Posterior vena cava (tissue), 2 donors: Measurements from ENCODE around the gene HOATZ. TPM values are rescaled to one million over a fixed set of nuclear protein-coding genes. Genes with fewer than 3 reads are reported as not detected.
A peak's percentile ranks its signal among the peaks of the same experiment; 100 is the strongest.

Source experiments
- DNase-seq: peaks from one replicate; pipeline ENCODE4 v3.0.0-alpha.2; 2020; ENCODE audit warnings: low spot score
- intact Hi-C, 2 donors: fragments of 100-400 bp; cut with DNase I; formaldehyde crosslinking; loops; one replicate each; pipeline versions ENCODE4 v1.14.1 to v1.14.2; 2022 to 2023
- total RNA-seq, 2 donors: library from RNA; stranded (reverse); fragmentation: NEBNext Ultra II Directional; extraction: Animal tissue kit (Norgen Biotek cat#: 25700); gene quantifications; one replicate each; pipeline ENCODE4 v1.2.1, GENCODE V29; 2021
- donor health status: DM: yes; HTN: yes; CAD: no.
- donor health status: DM: yes; HTN: yes; CAD: no.

The HOATZ gene
- total RNA-seq, 2 donors from 2014 or later = not detected

DNA sequence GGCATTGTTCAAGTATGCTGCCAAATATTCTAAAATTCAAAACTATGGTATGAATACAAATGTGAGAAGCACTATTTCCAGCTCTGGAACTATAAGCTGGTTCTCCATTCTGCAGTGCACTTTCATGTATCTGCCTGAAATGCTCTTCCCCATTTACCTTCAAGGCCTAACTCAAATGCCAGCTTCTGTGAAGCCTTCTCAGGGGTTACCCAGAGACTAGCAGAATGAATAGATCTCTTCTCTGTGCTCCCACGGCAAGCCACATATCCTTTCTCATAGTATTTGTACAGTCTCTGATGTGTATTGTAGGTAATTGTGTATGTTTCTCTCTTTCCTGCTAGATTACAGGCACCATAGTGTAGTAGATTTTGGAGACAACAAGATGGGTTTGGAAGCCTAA is 4.1 kb downstream of the HOATZ start:
- intact Hi-C loops = no loop called here
- DNase-seq = no peak

DNA sequence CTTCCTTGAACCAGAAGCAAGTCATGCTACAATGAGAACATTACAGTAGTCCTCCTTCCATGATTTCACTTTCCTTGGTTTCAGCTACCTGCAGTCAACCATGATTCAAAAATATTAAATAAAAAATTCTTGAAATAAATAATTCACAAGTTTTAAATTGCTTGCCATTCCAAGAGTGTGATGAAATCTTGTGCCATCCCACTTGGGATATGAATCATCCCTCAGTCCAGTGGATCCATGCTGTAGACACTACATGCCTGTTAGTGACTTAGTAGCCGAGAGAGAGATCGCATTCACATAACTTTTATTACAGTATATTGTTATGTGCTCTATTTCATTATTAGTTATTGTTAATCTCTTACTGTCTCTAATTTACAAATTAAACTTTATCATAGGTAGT is 6.0 kb downstream of the HOATZ start:
- no peak for DNase-seq

DNA sequence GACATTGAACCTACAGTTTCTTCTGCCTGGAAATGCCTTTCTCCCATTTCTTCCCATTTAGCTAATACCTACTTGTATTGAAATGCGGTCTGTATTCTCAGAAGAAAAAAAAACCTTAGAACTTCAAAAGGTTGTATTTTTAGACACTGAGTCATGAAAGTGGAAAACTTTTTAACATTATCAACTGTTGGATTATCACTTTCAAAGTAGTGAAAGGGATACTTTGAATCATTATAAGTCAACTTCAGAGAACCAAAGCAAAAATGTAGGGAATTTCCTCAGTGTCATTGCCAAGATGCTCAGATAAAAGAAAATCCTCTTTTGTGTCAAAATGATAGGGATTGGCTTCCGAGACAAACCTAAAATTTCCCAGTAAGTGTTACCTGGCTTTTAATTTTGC is 6.6 kb downstream of the HOATZ start:
- no peak for DNase-seq
- intact Hi-C loops = no loop called here

More for the DNA sequence above, 6.0 kb downstream of the HOATZ start:
- intact Hi-C loops = no loop called here

DNA sequence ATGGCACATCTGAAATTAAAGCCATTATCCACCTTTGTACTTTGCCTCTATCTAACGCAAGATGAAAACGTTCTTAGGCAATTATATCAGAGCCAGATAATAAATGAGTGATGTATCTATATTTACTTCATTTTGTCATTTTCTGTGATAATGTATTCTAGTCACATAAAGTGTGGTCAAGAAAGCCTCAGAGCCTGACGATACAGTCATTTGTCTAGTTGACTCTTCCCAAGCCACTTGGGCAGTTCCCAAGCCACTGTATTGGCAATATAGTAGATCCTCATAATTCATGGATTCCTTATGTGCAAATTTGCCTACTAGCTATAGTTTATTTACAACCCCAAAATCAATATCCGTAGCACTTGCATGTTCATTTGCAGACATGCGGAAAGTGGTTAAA is 7.8 kb downstream of the HOATZ start:
- DNase-seq = no peak
- intact Hi-C loops = no loop called here

DNA sequence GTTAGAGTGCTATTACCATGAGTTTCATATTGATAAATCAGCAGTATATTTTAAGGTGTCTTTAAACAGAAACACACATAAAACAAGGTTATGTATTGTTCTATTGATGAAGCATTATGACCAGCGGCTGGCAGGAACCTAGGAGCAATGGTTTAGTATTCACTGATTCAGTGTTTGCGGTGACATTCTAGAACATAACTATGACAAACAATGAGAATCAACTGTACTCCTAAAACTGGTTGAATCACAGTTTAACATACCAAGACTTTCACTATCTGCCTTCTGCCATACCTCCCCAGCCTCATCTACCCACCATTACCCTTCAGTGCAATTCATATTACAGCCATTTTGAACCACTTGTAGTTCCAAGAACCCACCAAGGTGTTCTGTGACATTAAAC is 8.8 kb downstream of the HOATZ start:
- no peak for DNase-seq
- intact Hi-C loops = no loop called here

DNA sequence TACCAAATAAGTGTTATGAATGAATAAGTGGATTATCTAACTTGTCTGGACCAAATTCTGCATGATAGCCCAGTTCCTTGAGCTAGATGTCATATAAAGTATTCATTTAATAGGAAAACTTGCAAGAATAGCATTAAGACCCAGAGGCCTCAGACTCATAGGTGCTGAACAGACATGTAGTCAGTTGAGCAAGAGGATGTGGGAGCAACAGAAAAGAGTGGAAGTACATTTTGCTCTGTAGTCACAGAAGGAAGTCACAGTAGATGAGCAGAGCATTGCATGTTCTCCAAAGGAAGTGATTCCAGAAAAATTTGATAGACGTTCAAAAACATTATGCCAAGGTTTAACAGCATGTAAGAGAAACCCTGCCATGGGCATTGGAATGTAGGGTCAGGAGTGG is 9.5 kb downstream of the HOATZ start:
- no peak for DNase-seq
- intact Hi-C loops = no loop called here

DNA sequence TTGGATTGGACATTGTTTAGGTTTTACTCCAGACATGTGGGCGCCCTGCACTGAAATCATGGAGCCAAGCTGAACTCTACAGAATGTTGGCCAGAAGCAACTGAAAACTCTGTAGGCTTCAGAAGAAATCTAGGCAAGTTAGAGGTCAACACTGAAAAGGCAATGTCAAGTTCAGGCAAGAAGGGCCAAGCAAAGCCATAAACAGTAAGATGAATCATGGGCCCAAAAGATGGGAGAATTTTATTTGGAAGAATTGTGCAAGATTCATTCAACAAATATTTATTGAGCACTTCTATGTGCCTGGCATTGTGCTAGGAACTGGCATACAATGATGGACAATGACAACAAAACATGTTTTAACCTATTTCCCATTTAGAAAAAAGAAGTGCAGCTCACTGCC is 10.9 kb downstream of the HOATZ start:
- DNase-seq = no peak
- intact Hi-C loops = no loop called here

DNA sequence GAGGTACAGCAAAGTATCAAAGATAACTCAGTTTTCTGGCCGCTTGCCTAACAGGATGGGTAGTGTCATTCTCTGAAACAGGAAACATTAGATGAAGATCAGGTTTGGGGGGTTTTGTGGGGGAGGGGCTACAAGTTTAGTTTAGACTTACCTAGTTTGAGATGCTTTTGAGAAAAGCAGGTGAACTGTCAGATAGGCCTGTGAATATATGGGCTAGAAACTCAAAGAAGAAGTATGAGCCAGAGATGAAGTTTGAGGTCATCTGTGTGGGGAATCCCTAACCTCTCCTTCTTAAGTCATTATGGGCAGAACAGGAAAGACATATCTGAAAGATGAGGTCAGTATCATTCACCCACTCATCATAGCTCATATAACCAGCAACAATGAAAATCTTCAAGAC is 11.9 kb downstream of the HOATZ start:
- no peak for DNase-seq

DNA sequence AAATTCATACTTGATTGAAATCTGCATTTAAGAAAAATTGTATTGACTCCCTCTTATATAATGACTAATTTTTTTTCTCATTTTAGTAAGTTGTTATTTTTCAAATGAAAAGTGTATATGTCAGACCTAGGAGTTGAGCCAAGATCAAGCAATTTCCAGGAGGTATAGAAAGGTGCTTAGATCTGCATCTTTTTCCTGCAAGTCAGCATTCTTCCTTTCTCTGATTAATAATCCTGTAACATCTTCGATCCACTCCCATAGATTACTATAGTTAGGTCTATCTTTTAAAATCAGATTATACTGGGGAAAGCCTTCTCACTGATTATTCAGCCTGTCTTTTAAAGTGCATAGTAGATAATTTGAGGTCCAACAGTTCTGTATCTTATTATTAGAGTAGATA is 12.7 kb downstream of the HOATZ start:
- intact Hi-C loops = no loop called here
- no peak for DNase-seq

More for the DNA sequence above, 11.9 kb downstream of the HOATZ start:
- intact Hi-C loops = no loop called here

DNA sequence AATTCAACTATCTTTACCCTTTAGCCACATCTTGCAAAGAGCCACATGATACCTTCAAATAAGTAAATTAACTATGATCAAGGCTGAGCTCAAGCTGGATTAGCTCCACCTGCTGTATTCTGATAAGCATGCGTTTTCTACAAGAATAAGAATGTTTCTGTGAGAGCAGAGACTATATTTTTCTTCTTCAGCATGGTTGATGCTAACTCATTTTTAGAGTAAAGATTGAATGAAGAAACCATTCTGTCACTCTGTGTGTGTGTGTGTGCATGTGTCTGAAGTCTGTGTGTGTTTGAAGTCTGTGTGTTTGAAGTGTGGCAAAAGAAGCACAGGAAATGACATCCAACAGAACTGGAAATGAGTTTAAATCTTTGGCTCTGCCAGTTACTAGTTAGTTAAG is 14.0 kb downstream of the HOATZ start:
- no peak for DNase-seq
- intact Hi-C loops = no loop called here

DNA sequence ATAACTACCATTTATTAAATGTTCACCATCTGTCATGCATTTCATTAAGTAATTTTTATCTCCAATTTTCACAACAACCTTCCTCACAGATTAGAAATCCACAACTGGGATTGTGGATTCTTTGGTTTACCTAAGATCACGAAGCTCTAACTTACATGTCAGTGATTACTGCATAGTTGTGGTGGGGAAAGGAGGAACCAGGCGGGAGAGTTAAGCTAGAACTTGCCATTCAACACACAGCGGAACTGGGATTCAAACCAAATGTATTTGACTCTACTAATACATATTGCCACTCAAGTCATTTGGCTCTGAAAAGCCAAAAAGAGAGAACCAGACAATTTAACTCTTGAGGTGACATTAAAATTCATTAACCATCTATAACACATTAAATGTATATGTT is 15.5 kb downstream of the HOATZ start:
- intact Hi-C loops = no loop called here
- no peak for DNase-seq

DNA sequence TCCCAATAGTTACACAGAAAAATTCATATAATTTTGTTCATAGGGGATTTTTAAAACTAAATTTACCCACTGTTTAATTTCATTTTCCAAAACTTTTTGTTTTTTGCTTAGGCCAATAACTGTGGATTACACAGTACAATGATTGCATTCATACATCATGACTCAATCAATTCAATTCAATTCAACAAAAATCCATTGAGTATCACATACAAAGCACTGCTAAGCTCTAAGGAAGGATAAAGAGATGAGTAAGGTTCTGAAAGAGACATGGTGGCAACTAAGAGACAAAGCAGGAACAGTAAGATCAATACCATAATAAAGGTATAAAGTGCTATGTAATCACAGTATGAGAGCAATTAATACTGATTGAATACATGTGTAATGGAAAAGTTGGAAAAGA is 16.6 kb downstream of the HOATZ start:
- intact Hi-C loops = no loop called here

DNA sequence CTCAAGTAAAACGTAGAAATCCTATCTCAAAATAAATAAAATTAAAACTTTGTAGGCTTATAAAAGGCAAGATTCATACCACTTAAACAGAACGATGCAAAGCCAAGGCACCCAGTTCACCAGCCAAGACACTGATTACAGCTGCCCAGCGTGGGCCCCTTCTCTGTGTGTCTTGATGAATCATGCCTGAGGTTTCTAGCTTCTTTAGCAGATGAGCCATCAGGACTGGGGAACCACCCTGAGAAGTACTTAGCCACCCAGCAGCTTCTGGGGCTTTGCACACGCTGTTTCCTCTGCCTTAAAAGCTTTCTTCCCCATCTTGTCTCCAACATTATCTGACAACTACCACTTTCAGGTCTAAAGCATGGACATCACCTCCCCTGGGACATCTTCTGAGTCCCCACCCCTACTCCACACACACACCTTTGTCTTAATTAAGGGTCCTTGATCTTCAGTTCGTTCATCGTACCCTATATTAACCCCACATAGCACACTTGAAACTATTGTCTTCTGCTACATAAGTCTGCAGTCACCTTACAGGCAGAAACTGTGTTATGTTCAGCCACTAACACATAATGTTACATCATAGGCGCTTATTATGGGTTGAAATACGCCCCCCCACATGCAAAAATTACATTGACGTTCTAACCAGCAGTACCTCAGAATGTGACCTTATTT is 17.2 kb downstream of the HOATZ start:
- DNase-seq = no peak
- intact Hi-C loops = no loop called here

More for the DNA sequence above, 16.6 kb downstream of the HOATZ start:
- DNase-seq = no peak

DNA sequence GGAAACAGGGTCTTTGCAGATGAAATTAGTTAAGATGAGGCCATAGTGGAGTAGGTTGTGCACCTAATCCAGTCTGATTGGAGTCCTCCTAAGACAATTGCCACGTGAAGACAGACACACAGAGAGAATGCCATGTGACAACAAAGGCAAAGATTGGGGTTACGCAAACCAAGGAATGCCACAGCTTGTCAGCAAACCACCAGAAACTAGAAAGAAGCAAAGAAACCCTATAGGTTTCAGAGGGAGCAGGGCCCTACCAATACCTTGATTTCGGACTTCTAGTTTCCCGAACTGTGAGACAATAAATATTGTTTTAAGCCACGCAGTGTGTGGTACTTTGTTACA is 17.8 kb downstream of the HOATZ start:
- DNase-seq = no peak
- intact Hi-C loops = no loop called here

DNA sequence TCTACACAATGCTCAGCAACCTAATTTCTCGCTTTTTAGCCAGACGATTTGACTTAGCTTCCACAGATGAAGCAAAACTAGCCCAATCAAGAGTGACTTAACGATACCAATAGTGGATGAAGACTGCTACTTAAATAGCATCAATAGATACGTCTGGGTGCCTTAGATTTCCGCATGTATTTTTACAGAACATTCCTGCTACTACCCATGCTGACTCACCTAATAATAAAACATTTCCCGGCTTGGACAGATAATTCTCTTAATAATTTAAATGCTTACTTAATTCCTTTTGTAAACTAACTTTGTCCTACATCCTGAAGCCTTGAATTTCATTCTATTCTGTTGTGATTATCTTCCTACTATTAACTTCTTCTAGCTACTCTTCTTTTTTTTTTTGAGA is 20.7 kb downstream of the HOATZ start:
- DNase-seq = no peak
- intact Hi-C loops = no loop called here

DNA sequence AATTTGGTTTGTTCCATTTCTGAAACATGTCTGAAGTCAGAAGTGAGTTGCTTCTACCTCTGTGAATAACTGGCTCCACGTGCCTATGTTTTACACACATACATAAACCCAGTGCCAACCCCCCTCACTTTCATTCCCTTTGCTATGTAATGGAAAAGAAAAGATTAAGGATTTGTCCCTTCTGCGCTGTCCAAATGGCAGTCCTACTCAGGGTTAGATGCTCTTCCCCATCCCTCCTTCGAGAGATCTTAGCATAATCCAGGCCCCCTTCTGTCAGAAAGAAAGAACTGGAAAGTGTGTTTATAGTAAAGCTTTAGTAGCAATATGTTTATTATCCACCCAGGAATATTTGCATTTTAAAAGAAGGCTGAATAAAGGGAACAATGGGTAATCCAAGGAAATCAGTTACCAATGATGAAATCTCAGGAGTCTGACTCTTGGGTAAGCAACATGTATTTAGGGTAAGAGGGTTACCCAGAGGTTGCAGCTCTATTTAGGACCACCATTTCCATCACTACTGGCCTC is 22.8 kb downstream of the HOATZ start:
- intact Hi-C loops = no loop called here
- no peak for DNase-seq

DNA sequence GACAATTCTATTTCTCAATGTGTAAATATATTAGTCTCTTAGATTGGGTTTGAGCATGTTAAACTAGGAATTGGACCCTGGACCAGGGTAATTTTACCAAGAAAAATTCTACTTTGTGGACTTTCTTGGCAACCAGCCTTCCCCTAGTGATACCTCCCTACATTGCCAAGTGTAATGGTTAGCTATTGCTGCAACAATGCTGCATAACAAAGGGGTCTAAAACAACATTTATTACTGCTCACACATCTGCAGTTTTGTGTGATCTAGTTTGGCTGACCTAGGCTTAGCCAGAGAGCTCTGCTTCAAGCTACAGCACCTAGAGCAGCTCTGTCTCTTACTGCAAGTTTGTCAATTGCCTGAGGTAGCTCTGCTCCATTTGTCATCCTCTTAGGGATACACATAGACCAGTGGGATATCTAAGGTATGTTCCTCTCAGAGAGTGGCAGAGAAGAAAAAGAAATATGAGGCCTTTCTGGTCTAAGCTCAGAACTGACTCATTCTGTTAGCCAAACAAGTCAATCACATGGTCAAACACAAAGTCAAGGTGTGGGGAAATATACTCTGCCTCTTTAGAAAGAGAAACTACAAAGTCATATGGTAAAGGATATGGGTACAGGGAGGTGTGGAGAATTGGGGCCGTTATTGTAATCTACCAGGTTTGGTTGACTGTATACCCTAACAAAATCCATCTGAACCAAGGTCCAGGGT is 24.0 kb downstream of the HOATZ start:
- no peak for DNase-seq
- intact Hi-C loops = no loop called here

DNA sequence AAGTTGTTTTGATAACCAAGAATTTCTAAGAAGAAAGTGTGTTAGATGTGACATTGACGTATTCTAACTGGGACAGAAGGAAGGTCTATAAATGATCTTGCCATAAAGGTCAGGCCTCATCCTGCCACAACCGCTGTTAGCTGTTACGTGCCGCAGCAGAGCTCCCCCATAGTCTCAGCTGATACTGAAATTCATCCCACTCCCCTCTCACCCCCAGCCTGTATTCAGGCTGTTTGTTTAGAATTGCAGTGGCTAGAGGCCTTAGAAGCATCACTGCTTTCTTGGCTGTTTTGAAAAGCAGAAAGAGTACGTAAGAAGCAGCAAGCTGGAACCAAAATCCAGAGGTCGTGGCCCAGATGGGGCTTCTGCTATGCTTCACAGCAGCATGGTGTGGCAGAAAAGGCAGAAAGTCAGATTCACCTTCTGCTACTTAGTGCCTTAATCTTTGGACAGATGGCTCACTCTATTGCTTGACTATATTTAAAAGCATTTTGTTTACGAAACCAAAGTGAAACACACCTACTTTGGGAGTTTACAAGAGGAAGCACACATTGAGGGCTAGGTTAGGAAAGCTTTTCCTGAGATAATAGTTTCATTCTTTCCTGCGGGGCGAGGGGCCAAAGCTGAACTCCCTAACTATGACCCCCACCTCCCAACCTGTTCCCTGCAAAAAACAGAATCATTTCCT is 25.0 kb downstream of the HOATZ start:
- no peak for DNase-seq
- intact Hi-C loops = no loop called here

DNA sequence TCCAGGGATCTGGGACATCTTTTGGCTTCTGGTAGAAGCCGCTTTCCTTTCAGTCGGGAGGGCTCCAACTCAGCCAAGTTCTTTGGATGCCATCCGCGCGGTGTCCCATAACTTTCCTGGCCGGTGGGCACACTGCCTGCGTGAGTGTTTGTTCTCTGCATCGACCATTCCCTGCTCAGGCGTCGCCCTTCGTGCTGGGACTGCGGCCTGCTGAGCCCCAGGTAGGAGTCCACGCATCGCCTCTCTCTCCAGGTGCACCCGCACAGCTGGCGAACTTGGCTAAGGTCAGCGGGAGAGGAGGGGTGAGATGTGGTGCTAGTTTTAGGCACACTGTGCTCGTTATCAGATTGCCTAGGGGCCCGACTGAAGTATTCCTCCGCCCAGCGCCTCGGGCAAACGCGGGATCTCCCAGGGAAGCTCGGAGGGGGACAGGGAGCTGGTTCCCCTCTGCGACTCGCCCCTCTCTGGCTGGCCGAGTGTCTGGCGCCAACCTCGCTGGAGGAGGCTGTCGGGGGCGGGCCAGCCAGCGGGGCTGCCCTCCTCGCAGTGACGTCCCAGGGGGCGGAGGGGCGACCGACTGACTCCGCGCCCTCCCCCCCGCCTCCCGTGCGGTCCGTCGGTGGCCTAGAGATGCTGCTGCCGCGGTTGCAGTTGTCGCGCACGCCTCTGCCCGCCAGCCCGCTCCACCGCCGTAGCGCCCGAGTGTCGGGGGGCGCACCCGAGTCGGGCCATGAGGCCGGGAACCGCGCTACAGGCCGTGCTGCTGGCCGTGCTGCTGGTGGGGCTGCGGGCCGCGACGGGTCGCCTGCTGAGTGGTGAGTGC is 25.7 kb downstream of the HOATZ start, which contains the start of gene LAYN:
Gene LAYN (plus strand): TSS at position 607 of the 823 bp plus-strand sequence. CDS start 124 bp downstream, at position 731.
- intact Hi-C loops = no loop called here
- DNase-seq = peak; percentile 82

DNA sequence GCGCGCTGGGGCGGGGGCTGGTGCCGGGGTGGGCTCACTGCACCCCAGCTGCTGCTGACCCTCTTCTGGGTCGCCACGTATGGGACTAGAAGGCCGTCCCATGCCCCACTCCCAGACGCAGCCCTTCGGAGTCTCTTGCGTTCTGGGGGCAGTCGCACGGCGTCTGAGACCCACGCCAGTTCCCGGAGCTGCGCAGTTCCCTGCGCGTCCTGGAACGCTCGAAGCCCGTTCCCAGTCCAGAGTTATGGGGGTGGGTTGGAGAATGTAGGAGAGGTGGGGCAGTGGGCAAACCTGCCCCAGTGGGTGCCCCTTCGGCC is 26.3 kb downstream of the HOATZ start:
- DNase-seq = no peak
- intact Hi-C loops = no loop called here
